ENCODE data around the gene HSF2BP.
A peak's percentile ranks its signal among the peaks of the same experiment; 100 is the strongest.

HSF2BP gene

GRCh38 chr21:43648171-43648570 is 11.1 kb downstream of the HSF2BP start:
- DNase-seq: no peak

GRCh38 chr21:43646550-43647260 is 12.6 kb downstream of the HSF2BP start:
- DNase-seq: peak; percentile 61

- no peak for DNase-seq
Observed at GRCh38 chr21:43645976-43646375, 13.3 kb downstream of the HSF2BP start.

GRCh38 chr21:43645136-43645891 is 14.0 kb downstream of the HSF2BP start:
- peak; percentile 3 for DNase-seq

- no peak for DNase-seq
Observed at GRCh38 chr21:43644609-43645008, 14.7 kb downstream of the HSF2BP start.

GRCh38 chr21:43644071-43644470 is 15.2 kb downstream of the HSF2BP start:
- no peak for DNase-seq

GRCh38 chr21:43643193-43643592 is 16.1 kb downstream of the HSF2BP start:
- no peak for DNase-seq

GRCh38 chr21:43640400-43640799 is 18.9 kb downstream of the HSF2BP start:
- no peak for DNase-seq

- no peak for DNase-seq
Observed at GRCh38 chr21:43639470-43640353, 19.6 kb downstream of the HSF2BP start.

- no peak for DNase-seq
Observed at GRCh38 chr21:43637530-43638158, 21.6 kb downstream of the HSF2BP start.

- DNase-seq: no peak
Observed at GRCh38 chr21:43635436-43635835, 23.9 kb downstream of the HSF2BP start.

GRCh38 chr21:43634618-43635017 is 24.7 kb downstream of the HSF2BP start:
- DNase-seq: no peak

GRCh38 chr21:43632373-43632905 is 26.8 kb downstream of the HSF2BP start:
- DNase-seq: no peak

GRCh38 chr21:43631411-43632107 is 27.7 kb downstream of the HSF2BP start:
- no peak for DNase-seq

GRCh38 chr21:43627527-43627926 is 31.8 kb downstream of the HSF2BP start:
- no peak for DNase-seq

- no peak for DNase-seq
Observed at GRCh38 chr21:43626390-43626789, 32.9 kb downstream of the HSF2BP start.

- DNase-seq: no peak
Observed at GRCh38 chr21:43624339-43624738, 34.9 kb downstream of the HSF2BP start.

GRCh38 chr21:43623588-43623987 is 35.7 kb downstream of the HSF2BP start:
- DNase-seq: no peak

- no peak for DNase-seq
Observed at GRCh38 chr21:43622796-43623195, 36.5 kb downstream of the HSF2BP start.

- no peak for DNase-seq
Observed at GRCh38 chr21:43619856-43620255, 39.4 kb downstream of the HSF2BP start.

GRCh38 chr21:43619344-43619743 is 39.9 kb downstream of the HSF2BP start:
- no peak for DNase-seq

- DNase-seq: no peak
Observed at GRCh38 chr21:43618940-43619339, 40.3 kb downstream of the HSF2BP start.

All from NCI-H1417 treated with DMSO at 0.1 percent for 48 hours (cell line).